ENCODE results near the gene USH2A.

Gene USH2A

GRCh38 chr1:215992620-215993019, 430.6 kb downstream of the USH2A start:
- H3K36me3 ChIP-seq (ENCODE audit: control insufficient read depth, insufficient read depth, low read length): no peaks in the 10 kb centered on the region

GRCh38 chr1:215987092-215987875, 436.0 kb downstream of the USH2A start:
- Histone ChIP-seq H3K27me3 (ENCODE audit: control insufficient read depth, insufficient read depth, low read length) (no peaks in the 10 kb centered on the region), H3K9ac (ENCODE audit: low read length) (no peak overlapping the region)

More at GRCh38 chr1:215992620-215993019, 430.6 kb downstream of the USH2A start:
- H3K9ac ChIP-seq (ENCODE audit: low read length): no peak overlapping the region
- H3K27me3 ChIP-seq (ENCODE audit: control insufficient read depth, insufficient read depth, low read length): no peaks in the 10 kb centered on the region
- no peak overlapping the region for H3K4me3 ChIP-seq (ENCODE audit: low read length)
- H3K27ac ChIP-seq (ENCODE audit: low read depth, low read length): no peak overlapping the region
- H3K4me1 ChIP-seq (ENCODE audit: control insufficient read depth, insufficient read depth, low read length): no peaks in the 10 kb centered on the region

GRCh38 chr1:215986401-215986800, 436.8 kb downstream of the USH2A start:
- no peaks in the 10 kb centered on the region for H3K36me3 ChIP-seq (ENCODE audit: control insufficient read depth, insufficient read depth, low read length)
- H3K4me3 ChIP-seq (ENCODE audit: low read length): no peak overlapping the region
- no peaks in the 10 kb centered on the region for H3K27me3 ChIP-seq (ENCODE audit: control insufficient read depth, insufficient read depth, low read length)
- H3K27ac ChIP-seq (ENCODE audit: low read depth, low read length): no peak overlapping the region
- no peak overlapping the region for H3K9ac ChIP-seq (ENCODE audit: low read length)
- H3K4me1 ChIP-seq (ENCODE audit: control insufficient read depth, insufficient read depth, low read length): no peaks in the 10 kb centered on the region

More at GRCh38 chr1:215987092-215987875, 436.0 kb downstream of the USH2A start:
- H3K27ac ChIP-seq (ENCODE audit: low read depth, low read length): no peak overlapping the region
- no peaks in the 10 kb centered on the region for H3K36me3 ChIP-seq (ENCODE audit: control insufficient read depth, insufficient read depth, low read length)
- H3K4me3 ChIP-seq (ENCODE audit: low read length): no peak overlapping the region
- no peaks in the 10 kb centered on the region for H3K4me1 ChIP-seq (ENCODE audit: control insufficient read depth, insufficient read depth, low read length)

GRCh38 chr1:215983680-215984079, 439.6 kb downstream of the USH2A start:
- H3K9ac ChIP-seq (ENCODE audit: low read length): no peak overlapping the region
- H3K27me3 ChIP-seq (ENCODE audit: control insufficient read depth, insufficient read depth, low read length): no peaks in the 10 kb centered on the region
- H3K27ac ChIP-seq (ENCODE audit: low read depth, low read length): no peak overlapping the region
- no peak overlapping the region for H3K4me3 ChIP-seq (ENCODE audit: low read length)
- no peaks in the 10 kb centered on the region for H3K36me3 ChIP-seq (ENCODE audit: control insufficient read depth, insufficient read depth, low read length)
- H3K4me1 ChIP-seq (ENCODE audit: control insufficient read depth, insufficient read depth, low read length): no peaks in the 10 kb centered on the region

DNA sequence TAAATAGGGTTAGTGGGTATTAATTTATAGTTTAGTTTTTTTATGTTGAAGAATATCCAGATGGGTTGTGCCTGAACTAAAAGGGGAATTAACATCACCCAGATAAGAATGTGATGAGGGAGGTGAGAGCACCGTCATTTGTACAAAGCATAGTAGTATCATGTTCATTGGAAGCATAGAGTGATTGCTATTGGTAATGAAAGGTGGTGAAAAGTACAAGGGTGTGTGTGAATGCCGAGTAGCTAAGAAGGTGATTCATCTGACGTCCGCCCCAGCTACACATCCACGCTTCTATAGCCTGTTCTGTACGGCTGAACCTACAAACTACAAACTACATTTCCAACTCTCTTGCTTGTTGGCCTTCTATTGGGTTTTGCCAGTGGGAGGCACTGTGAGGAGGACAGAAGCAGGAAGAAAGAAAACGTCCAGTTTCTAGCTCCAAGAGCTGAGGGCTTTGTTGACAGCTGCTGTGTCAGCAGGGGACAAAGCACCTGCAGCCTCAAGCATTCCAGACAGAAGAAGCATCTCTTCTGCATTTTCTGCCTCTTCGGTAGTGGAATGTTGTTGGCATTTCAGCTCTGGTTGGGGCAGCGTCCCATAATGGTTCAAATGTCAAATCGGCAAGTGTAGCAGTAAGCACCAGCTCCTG, 451.3 kb downstream of the USH2A start:
- Histone ChIP-seq H3K9ac (ENCODE audit: low read length) (no peak overlapping the region), H3K27me3 (ENCODE audit: control insufficient read depth, insufficient read depth, low read length) (no peaks in the 10 kb centered on the region), H3K36me3 (ENCODE audit: control insufficient read depth, insufficient read depth, low read length) (no peaks in the 10 kb centered on the region), H3K4me3 (ENCODE audit: low read length) (no peak overlapping the region), H3K4me1 (ENCODE audit: control insufficient read depth, insufficient read depth, low read length) (no peaks in the 10 kb centered on the region), H3K27ac (ENCODE audit: low read depth, low read length) (no peak overlapping the region)

- no peak overlapping the region for H3K4me3 ChIP-seq (ENCODE audit: low read length)
- H3K36me3 ChIP-seq (ENCODE audit: control insufficient read depth, insufficient read depth, low read length): no peaks in the 10 kb centered on the region
- H3K9ac ChIP-seq (ENCODE audit: low read length): no peak overlapping the region
- H3K27ac ChIP-seq (ENCODE audit: low read depth, low read length): no peak overlapping the region
- H3K27me3 ChIP-seq (ENCODE audit: control insufficient read depth, insufficient read depth, low read length): no peaks in the 10 kb centered on the region
- H3K4me1 ChIP-seq (ENCODE audit: control insufficient read depth, insufficient read depth, low read length): no peaks in the 10 kb centered on the region
Observed at GRCh38 chr1:215970406-215970805, 452.8 kb downstream of the USH2A start.

GRCh38 chr1:215963621-215964020, 459.6 kb downstream of the USH2A start:
- no peaks in the 10 kb centered on the region for H3K27me3 ChIP-seq (ENCODE audit: control insufficient read depth, insufficient read depth, low read length)
- H3K4me1 ChIP-seq (ENCODE audit: control insufficient read depth, insufficient read depth, low read length): no peaks in the 10 kb centered on the region
- no peak overlapping the region for H3K27ac ChIP-seq (ENCODE audit: low read depth, low read length)
- no peak overlapping the region for H3K9ac ChIP-seq (ENCODE audit: low read length)
- H3K4me3 ChIP-seq (ENCODE audit: low read length): no peak overlapping the region
- H3K36me3 ChIP-seq (ENCODE audit: control insufficient read depth, insufficient read depth, low read length): no peaks in the 10 kb centered on the region

- no peak overlapping the region for H3K9ac ChIP-seq (ENCODE audit: low read length)
- no peaks in the 10 kb centered on the region for H3K36me3 ChIP-seq (ENCODE audit: control insufficient read depth, insufficient read depth, low read length)
- H3K27ac ChIP-seq (ENCODE audit: low read depth, low read length): no peak overlapping the region
- H3K27me3 ChIP-seq (ENCODE audit: control insufficient read depth, insufficient read depth, low read length): no peaks in the 10 kb centered on the region
- no peak overlapping the region for H3K4me3 ChIP-seq (ENCODE audit: low read length)
- no peaks in the 10 kb centered on the region for H3K4me1 ChIP-seq (ENCODE audit: control insufficient read depth, insufficient read depth, low read length)
Observed at GRCh38 chr1:215963040-215963439, 460.2 kb downstream of the USH2A start.

DNA sequence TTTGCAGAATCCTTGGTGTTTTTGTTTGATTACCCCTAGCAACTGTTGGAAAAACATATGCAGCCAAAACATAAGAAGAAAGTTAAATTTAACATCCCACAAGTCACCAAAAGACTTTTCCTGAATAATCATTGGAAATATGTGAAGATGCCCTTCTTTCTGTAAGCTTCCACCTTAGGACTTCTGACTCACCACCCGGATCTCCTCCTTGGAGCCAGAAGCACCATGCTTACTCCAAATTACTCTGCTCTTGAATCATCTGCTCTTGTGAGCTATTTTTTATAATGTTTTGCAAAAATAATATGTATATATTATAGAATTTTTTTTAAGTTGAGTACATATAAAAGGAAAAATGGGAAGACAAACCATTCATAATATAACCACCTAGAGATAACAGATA, 464.4 kb downstream of the USH2A start:
- Histone ChIP-seq H3K27me3 (ENCODE audit: control insufficient read depth, insufficient read depth, low read length) (no peaks in the 10 kb centered on the region), H3K27ac (ENCODE audit: low read depth, low read length) (no peak overlapping the region), H3K9ac (ENCODE audit: low read length) (no peak overlapping the region), H3K36me3 (ENCODE audit: control insufficient read depth, insufficient read depth, low read length) (no peaks in the 10 kb centered on the region), H3K4me1 (ENCODE audit: control insufficient read depth, insufficient read depth, low read length) (no peaks in the 10 kb centered on the region), H3K4me3 (ENCODE audit: low read length) (no peak overlapping the region)

GRCh38 chr1:215957663-215958062, 465.6 kb downstream of the USH2A start:
- Histone ChIP-seq H3K36me3 (ENCODE audit: control insufficient read depth, insufficient read depth, low read length) (no peaks in the 10 kb centered on the region), H3K4me3 (ENCODE audit: low read length) (no peak overlapping the region), H3K4me1 (ENCODE audit: control insufficient read depth, insufficient read depth, low read length) (no peaks in the 10 kb centered on the region), H3K9ac (ENCODE audit: low read length) (no peak overlapping the region), H3K27ac (ENCODE audit: low read depth, low read length) (no peak overlapping the region), H3K27me3 (ENCODE audit: control insufficient read depth, insufficient read depth, low read length) (no peaks in the 10 kb centered on the region)

GRCh38 chr1:215932558-215932957, 490.7 kb downstream of the USH2A start:
- no peaks in the 10 kb centered on the region for H3K4me1 ChIP-seq (ENCODE audit: control insufficient read depth, insufficient read depth, low read length)
- no peaks in the 10 kb centered on the region for H3K27me3 ChIP-seq (ENCODE audit: control insufficient read depth, insufficient read depth, low read length)
- no peak overlapping the region for H3K9ac ChIP-seq (ENCODE audit: low read length)
- H3K4me3 ChIP-seq (ENCODE audit: low read length): no peak overlapping the region
- no peaks in the 10 kb centered on the region for H3K36me3 ChIP-seq (ENCODE audit: control insufficient read depth, insufficient read depth, low read length)
- no peak overlapping the region for H3K27ac ChIP-seq (ENCODE audit: low read depth, low read length)

GRCh38 chr1:215926670-215927069, 496.6 kb downstream of the USH2A start:
- Histone ChIP-seq H3K4me3 (ENCODE audit: low read length) (no peak overlapping the region), H3K27ac (ENCODE audit: low read depth, low read length) (no peak overlapping the region), H3K9ac (ENCODE audit: low read length) (no peak overlapping the region), H3K27me3 (ENCODE audit: control insufficient read depth, insufficient read depth, low read length) (no peaks in the 10 kb centered on the region), H3K36me3 (ENCODE audit: control insufficient read depth, insufficient read depth, low read length) (no peaks in the 10 kb centered on the region), H3K4me1 (ENCODE audit: control insufficient read depth, insufficient read depth, low read length) (no peaks in the 10 kb centered on the region)

Measured in rectal smooth muscle tissue (tissue), 1 donor.